GM12878 (cell line): Measurements from ENCODE around the gene TMEM171. TPM values are rescaled to one million over a fixed set of nuclear protein-coding genes. Genes with fewer than 3 reads are reported as not detected.

Experiments
- ATAC-seq: fragments of 200-7000 bp; cut with Tn5 transposase; 3 replicates; pipeline ENCODE4 v1.9.1; 2020; ENCODE audit warnings: mild to moderate bottlenecking, moderate library complexity
- BruUV-seq: library from RNA; stranded (reverse); fragments of 400-500 nt; replicated peaks from 2 replicates; lab custom pipeline; 2021; lab: Mats Ljungman, UMichigan
- CTCF ChIA-PET: fragments of 300-600 bp; sonication (Branson Sonifier 250); formaldehyde crosslinking; extraction: SDS; loops from one replicate; lab custom pipeline; 2021; ENCODE audit warnings: inconsistent platforms; lab: Yijun Ruan, JAX
- POLR2A ChIA-PET: fragments of 350-600 bp; formaldehyde crosslinking; extraction: SDS; loops from one replicate; lab custom pipeline; 2021; ENCODE audit warnings: inconsistent platforms; lab: Charles Lee
- RAD21 ChIA-PET: fragments of 300-600 bp; sonication (Branson Sonifier 250); formaldehyde crosslinking; loops from one replicate; lab custom pipeline; 2023; ENCODE audit warnings: antibody characterized with exemption; ENCODE audit not compliant: unreplicated experiment; lab: Charles Lee
- SMC1A ChIA-PET: fragments of 300-600 bp; sonication (Branson Sonifier 250); formaldehyde crosslinking; loops from one replicate; lab custom pipeline; 2023; ENCODE audit not compliant: unreplicated experiment, uncharacterized antibody; lab: Charles Lee
- DNase-seq: peaks from one replicate; pipeline ENCODE4 v3.0.0-alpha.2; 2011; ENCODE audit warnings: low read depth, low spot score
- FAIRE-seq: peaks from 3 replicates; lab custom pipeline; 2011; peaks lifted over from hg19 to GRCh38; lab: Jason Lieb, UNC
- H2AFZ ChIP-seq: 2 replicates; pipeline ENCODE4 v1.6.0; 2011; ENCODE audit warnings: low read depth, low read length, control low read depth; ENCODE audit not compliant: control insufficient read depth
- H3K27ac ChIP-seq: 2 replicates; pipeline ENCODE4 v1.5.1; 2011; ENCODE audit warnings: control low read depth; ENCODE audit not compliant: control insufficient read depth, insufficient read depth
- H3K27me3 ChIP-seq, 2 experiments: replicated peaks in 1 of 2; 2 replicates each; pipeline versions ENCODE4 v1.6.0 to v1.6.1; 2011; ENCODE audit warnings: low read length in 1 of 2; ENCODE audit not compliant: control insufficient read depth in 2 of 2, insufficient read depth in 2 of 2
- H3K36me3 ChIP-seq, 2 experiments: 2 replicates each; pipeline ENCODE4 v1.5.1; 2011; ENCODE audit warnings: low read length in 1 of 2; ENCODE audit not compliant: control insufficient read depth in 2 of 2, insufficient read depth in 2 of 2
- H3K4me1 ChIP-seq: 2 replicates; pipeline ENCODE4 v1.6.1; 2011; ENCODE audit warnings: mild to moderate bottlenecking, low read length, moderate library complexity, mixed read lengths; ENCODE audit not compliant: control insufficient read depth, insufficient read depth
- H3K4me2 ChIP-seq: 2 replicates; pipeline ENCODE4 v1.6.0; 2011; ENCODE audit warnings: control low read depth; ENCODE audit not compliant: control insufficient read depth, insufficient read depth
- H3K4me3 ChIP-seq: fragments of 200-600 bp; sonication (generic); 2 replicates; pipeline ENCODE4 v1.5.1; 2016
- H3K79me2 ChIP-seq: 2 replicates; pipeline ENCODE4 v1.6.0; 2011; ENCODE audit warnings: low read length; ENCODE audit not compliant: control insufficient read depth, insufficient read depth
- H3K9ac ChIP-seq: 2 replicates; pipeline ENCODE4 v1.8.0; 2011; ENCODE audit warnings: low read length, control low read depth, mixed read lengths; ENCODE audit not compliant: control insufficient read depth, insufficient read depth
- H3K9me3 ChIP-seq: replicated peaks from 3 replicates; pipeline ENCODE4 v1.5.1; 2011; ENCODE audit warnings: mild to moderate bottlenecking, low read length; ENCODE audit not compliant: control insufficient read depth, insufficient read depth
- H4K20me1 ChIP-seq: 2 replicates; pipeline ENCODE4 v1.6.0; 2011; ENCODE audit not compliant: control insufficient read depth, insufficient read depth
- CBFB ChIP-seq: IDR thresholded peaks from 2 replicates; pipeline ENCODE4 v1.6.1; 2016; ENCODE audit warnings: antibody characterized with exemption, low read depth
- CBX5 ChIP-seq: sonication (generic); IDR thresholded peaks from 2 replicates; pipeline ENCODE4 v1.6.1; 2016; ENCODE audit warnings: low read depth, moderate library complexity, mild to moderate bottlenecking, inconsistent platforms
- HCFC1 ChIP-seq: fragments of 150-350 bp; IDR thresholded peaks from 2 replicates; pipeline ENCODE4 v1.6.1; 2014; ENCODE audit warnings: low read length
- JUND ChIP-seq: IDR thresholded peaks from 2 replicates; pipeline ENCODE4 v1.6.1; 2012; ENCODE audit warnings: low read depth, mild to moderate bottlenecking, low read length, improper control_type of control experiment, moderate library complexity
- MEF2A ChIP-seq: IDR thresholded peaks from 2 replicates; pipeline ENCODE4 v1.6.1; 2011; ENCODE audit warnings: low read depth, mild to moderate bottlenecking, low read length, moderate library complexity; ENCODE audit not compliant: insufficient read depth
- MTA3 ChIP-seq: IDR thresholded peaks from 2 replicates; pipeline ENCODE4 v1.6.1; 2012; ENCODE audit warnings: low read length, inconsistent platforms, borderline replicate concordance
- NFYB ChIP-seq: IDR thresholded peaks from 2 replicates; pipeline ENCODE4 v1.6.1; 2011; ENCODE audit warnings: low read depth, mild to moderate bottlenecking, low read length, improper control_type of control experiment, moderate library complexity; ENCODE audit not compliant: insufficient read depth
- NR2C2 ChIP-seq: IDR thresholded peaks from 2 replicates; pipeline ENCODE4 v1.6.1; 2011; ENCODE audit warnings: borderline replicate concordance, low read depth; ENCODE audit not compliant: control insufficient read depth, insufficient read length
- NRF1 ChIP-seq: conservative IDR thresholded peaks from 2 replicates; pipeline ENCODE4 v1.6.1; 2011; ENCODE audit warnings: mild to moderate bottlenecking, low read depth, low read length, improper control_type of control experiment
- PML ChIP-seq: IDR thresholded peaks from 2 replicates; pipeline ENCODE4 v1.6.1; 2012; ENCODE audit warnings: low read length, inconsistent platforms
- POU2F2 ChIP-seq: IDR thresholded peaks from 3 replicates; pipeline ENCODE4 v1.6.1; 2011; ENCODE audit warnings: low read depth, mild to moderate bottlenecking, low read length, borderline replicate concordance
- RAD21 ChIP-seq: IDR thresholded peaks from 2 replicates; pipeline ENCODE4 v1.6.1; 2011; ENCODE audit warnings: mild to moderate bottlenecking, low read depth, low read length, moderate library complexity; ENCODE audit not compliant: insufficient read depth
- RFX5 ChIP-seq: IDR thresholded peaks from 2 replicates; pipeline ENCODE4 v1.6.1; 2011; ENCODE audit warnings: low read depth, low read length, improper control_type of control experiment
- RUNX3 ChIP-seq: IDR thresholded peaks from 2 replicates; pipeline ENCODE4 v1.6.1; 2012; ENCODE audit warnings: low read length, inconsistent platforms
- TBL1XR1 ChIP-seq: IDR thresholded peaks from 2 replicates; pipeline ENCODE4 v1.6.1; 2012; ENCODE audit warnings: low read depth, low read length, improper control_type of control experiment
- ZBED1 ChIP-seq: IDR thresholded peaks from 2 replicates; pipeline ENCODE4 v1.6.1; 2016; ENCODE audit warnings: borderline replicate concordance
- WGBS: methylation state at CpG from one replicate; pipeline ENCODE4 v1.1.6; 2016; ENCODE audit warnings: low lambda C conversion rate; ENCODE audit not compliant: insufficient replicate concordance, insufficient coverage; ENCODE audit errors: missing lambda C conversion rate; 5-methylcytosine and 5-hydroxymethylcytosine counted together
- in situ Hi-C: fragments of 300-500 bp; cut with MboI; formaldehyde crosslinking; loops from 9 replicates; pipeline ENCODE4 v1.14.3; 2018; ENCODE audit warnings: mixed read lengths
- intact Hi-C: fragments of 100-400 bp; cut with micrococcal nuclease; formaldehyde crosslinking; loops from one replicate; pipeline ENCODE4 v1.14.2; 2022; ENCODE audit not compliant: unreplicated experiment
- polyA plus RNA-seq, 11 experiments: library from polyadenylated mRNA; depleted of rRNA in 4 of 11; unstranded in 6 of 11; stranded (reverse) in 5 of 11; fragments of >200 nt; fragmentation: Nextera tagmentation in 4 of 11; fragmentation: Illumina TruSeq in 1 of 11; extraction: Ambion mirVana in 4 of 11; extraction: Trizol in 1 of 11; gene quantifications; 1 replicate in 1 of 11; 2 replicates in 10 of 11; pipeline versions ENCODE4 v1.2.1 to v1.2.3, GENCODE V29; 2011 to 2016; ENCODE audit warnings: inconsistent platforms in 2 of 11, missing spikeins in 2 of 11, low read depth in 1 of 11
- total RNA-seq, 4 experiments: library from RNA; depleted of rRNA in 3 of 4; stranded (reverse); fragments of >200 nt in 3 of 4; fragmentation: Illumina TruSeq in 1 of 4; extraction: Trizol in 1 of 4; gene quantifications; 2 replicates each; pipeline versions ENCODE4 v1.2.1 to v1.2.3, GENCODE V29; 2013 to 2021
- TF ChIP-seq, protein P1 (sequence below): fragments of 150-350 bp; IDR thresholded peaks from 2 replicates; pipeline ENCODE4 v1.6.1; 2016; ENCODE audit warnings: low read depth, low read length
- TF ChIP-seq, protein P2 (sequence below): fragments of 450-650 bp; IDR thresholded peaks from 2 replicates; pipeline ENCODE4 v1.6.1; 2018; ENCODE audit warnings: borderline replicate concordance, mild to moderate bottlenecking; ENCODE audit not compliant: partially characterized antibody

Gene TMEM171
- total and polyA plus RNA-seq, 10 of the 15 experiments (the other 5 are each of a cell fraction or from before 2014, with no cell fraction given), result not detected

DNA sequence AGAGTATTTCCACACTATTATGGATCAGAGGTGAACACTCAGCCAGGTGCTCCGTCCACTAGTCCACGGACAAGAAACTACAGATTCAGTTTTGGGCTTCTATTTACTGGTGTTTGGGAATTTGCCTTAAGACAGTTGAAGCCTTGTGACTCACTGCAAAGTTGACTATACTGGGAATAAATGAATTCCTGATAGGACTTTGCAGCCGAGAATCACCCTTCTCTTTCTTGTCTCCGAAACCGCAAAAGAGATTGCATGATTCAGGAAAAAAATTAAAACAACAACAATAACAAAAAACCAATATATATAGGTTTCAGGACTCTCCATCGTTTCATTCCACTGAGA is 716 bp downstream of the TMEM171 start:
- Histone ChIP-seq H4K20me1 (peaks cover 4% of the 10 kb centered on the region; the same call in 1 of the 2 replicates), H3K4me2 (no peak overlapping the region), H3K27me3 (peaks cover 7 to 9% of the 10 kb centered on the region in 2 experiments), H3K27ac (no peak overlapping the region), H3K9ac (no peak overlapping the region), H3K4me1 (no peaks in the 10 kb centered on the region), H3K9me3 (no peaks in the 10 kb centered on the region), H2AFZ (no peak overlapping the region), H3K36me3 (no peaks in the 10 kb centered on the region), H3K79me2 (no peaks in the 10 kb centered on the region), H3K4me3 (no peak overlapping the region)
- in situ Hi-C loops (no loop called here), intact Hi-C loops (no loop called here)
- 34% methylated on average over 6 of the region's 6 CpGs for WGBS
- TF ChIP-seq, protein P1, sequence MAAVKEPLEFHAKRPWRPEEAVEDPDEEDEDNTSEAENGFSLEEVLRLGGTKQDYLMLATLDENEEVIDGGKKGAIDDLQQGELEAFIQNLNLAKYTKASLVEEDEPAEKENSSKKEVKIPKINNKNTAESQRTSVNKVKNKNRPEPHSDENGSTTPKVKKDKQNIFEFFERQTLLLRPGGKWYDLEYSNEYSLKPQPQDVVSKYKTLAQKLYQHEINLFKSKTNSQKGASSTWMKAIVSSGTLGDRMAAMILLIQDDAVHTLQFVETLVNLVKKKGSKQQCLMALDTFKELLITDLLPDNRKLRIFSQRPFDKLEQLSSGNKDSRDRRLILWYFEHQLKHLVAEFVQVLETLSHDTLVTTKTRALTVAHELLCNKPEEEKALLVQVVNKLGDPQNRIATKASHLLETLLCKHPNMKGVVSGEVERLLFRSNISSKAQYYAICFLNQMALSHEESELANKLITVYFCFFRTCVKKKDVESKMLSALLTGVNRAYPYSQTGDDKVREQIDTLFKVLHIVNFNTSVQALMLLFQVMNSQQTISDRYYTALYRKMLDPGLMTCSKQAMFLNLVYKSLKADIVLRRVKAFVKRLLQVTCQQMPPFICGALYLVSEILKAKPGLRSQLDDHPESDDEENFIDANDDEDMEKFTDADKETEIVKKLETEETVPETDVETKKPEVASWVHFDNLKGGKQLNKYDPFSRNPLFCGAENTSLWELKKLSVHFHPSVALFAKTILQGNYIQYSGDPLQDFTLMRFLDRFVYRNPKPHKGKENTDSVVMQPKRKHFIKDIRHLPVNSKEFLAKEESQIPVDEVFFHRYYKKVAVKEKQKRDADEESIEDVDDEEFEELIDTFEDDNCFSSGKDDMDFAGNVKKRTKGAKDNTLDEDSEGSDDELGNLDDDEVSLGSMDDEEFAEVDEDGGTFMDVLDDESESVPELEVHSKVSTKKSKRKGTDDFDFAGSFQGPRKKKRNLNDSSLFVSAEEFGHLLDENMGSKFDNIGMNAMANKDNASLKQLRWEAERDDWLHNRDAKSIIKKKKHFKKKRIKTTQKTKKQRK, result no peak
- TF ChIP-seq TBL1XR1 (no peak), RFX5 (no peak), MEF2A (no peak), CBFB (no peak), CBX5 (no peak), ZBED1 (no peak), NFYB (no peak), POU2F2 (no peak), NRF1 (no peak), RAD21 (no peak), HCFC1 (no peak), MTA3 (no peak), PML (no peak), JUND (no peak), NR2C2 (no peak), RUNX3 (no peak)
- TF ChIP-seq, protein P2, sequence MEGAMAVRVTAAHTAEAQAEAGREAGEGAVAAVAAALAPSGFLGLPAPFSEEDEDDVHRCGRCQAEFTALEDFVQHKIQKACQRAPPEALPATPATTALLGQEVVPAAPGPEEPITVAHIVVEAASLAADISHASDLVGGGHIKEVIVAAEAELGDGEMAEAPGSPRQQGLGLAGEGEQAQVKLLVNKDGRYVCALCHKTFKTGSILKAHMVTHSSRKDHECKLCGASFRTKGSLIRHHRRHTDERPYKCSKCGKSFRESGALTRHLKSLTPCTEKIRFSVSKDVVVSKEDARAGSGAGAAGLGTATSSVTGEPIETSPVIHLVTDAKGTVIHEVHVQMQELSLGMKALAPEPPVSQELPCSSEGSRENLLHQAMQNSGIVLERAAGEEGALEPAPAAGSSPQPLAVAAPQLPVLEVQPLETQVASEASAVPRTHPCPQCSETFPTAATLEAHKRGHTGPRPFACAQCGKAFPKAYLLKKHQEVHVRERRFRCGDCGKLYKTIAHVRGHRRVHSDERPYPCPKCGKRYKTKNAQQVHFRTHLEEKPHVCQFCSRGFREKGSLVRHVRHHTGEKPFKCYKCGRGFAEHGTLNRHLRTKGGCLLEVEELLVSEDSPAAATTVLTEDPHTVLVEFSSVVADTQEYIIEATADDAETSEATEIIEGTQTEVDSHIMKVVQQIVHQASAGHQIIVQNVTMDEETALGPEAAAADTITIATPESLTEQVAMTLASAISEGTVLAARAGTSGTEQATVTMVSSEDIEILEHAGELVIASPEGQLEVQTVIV, result no peak
- RAD21 ChIA-PET, result no interaction called here
- POLR2A ChIA-PET, result no interaction called here
- SMC1A ChIA-PET, result no interaction called here
- FAIRE-seq (no peak), DNase-seq (no peak), ATAC-seq (no peak)
- CTCF ChIA-PET, result no interaction called here
- BruUV-seq, result no TSS peak
